GM19025 (cell line): Measurements from ENCODE around the gene JTB.
"Not testable (repeated sequence)": the region's sequence is repeated elsewhere in the genome, so short reads cannot be mapped to it uniquely, and the experiment has no call there.

Experiments used
- ATAC-seq: cut with Tn5 transposase; IDR thresholded peaks from one replicate; pipeline ENCODE4 v1.9.1; 2021; ENCODE audit warnings: mild to moderate bottlenecking, low read depth, moderate library complexity; ENCODE audit not compliant: unreplicated experiment

JTB gene

DNA sequence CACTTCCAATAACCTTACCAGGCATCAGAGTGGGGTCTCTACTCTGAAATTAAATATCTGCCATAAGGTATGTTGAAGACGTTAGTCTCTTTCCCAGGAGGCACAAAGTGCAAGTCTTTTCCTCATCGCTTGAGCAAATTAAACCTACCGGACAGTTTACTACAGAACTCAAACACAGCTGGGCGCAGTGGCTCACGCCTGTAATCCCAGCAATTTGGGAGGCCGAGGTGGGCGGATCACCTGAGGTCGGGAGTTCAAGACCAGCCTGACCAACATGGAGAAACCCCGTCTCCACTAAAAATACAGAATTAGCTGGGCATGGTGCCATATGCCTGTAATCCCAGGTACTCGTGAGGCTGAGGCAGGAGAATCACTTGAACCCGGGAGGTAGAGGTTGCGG lies 1.6 kb upstream of the JTB start:
- ATAC-seq, result not testable (repeated sequence)

DNA sequence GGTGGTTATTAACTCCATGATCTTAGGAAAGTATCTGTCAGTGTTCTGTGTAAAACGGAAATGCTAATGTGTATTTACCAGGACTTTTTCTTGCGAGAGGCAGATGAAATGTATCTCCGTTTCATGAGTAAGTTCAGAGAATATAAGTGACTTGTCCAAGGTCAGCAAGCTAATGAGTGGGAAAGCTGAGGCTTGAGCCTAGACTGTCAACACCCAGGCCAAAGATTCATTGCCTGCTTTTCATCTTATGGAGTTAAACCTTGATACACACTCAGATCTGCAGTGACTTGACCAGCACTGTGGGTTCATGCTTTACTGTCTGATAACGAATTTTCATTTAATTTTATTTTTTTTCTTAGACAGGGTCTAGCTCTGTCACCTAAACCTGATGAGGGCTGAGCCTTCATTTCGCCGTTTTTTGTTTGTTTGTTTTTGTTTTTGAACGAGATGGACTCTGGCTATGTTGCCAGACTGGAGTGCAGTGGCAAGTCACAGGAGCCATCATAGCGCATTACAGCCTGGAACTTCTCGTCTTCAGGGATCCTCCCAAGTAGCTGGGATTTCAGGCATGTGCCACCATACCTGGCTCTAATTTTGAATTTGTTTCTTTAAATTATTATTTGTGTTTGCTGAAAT lies 918 bp upstream of the JTB start:
- no peak for ATAC-seq

DNA sequence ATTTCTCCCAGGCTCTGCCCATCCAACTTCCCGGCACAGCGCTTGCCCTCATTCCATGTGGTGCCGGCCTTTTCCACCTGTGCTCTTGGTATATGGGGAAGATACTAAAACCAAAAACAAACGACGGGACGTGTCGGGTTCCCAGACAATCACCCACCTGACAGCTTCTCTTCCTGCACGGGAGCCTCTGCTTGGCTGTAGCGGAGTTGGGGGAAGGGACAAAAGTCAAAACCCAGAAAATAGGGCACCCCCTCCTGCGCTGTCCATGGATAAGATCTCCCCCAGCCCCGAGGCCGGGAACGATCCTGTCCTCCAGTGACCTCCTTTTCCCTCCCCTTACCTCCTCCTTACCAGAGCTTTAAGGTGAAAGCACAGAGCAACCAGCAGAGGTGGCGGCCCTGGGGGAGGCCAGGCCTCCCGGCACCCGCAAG lies 640 bp downstream of the JTB start:
- ATAC-seq, result no peak

GRCh38 chr1:153973525-153973924 lies 3.9 kb downstream of the JTB start:
- no peak for ATAC-seq

GRCh38 chr1:153973071-153973470 lies 4.4 kb downstream of the JTB start:
- no peak for ATAC-seq

- no peak for ATAC-seq
Measured at GRCh38 chr1:153970346-153970745, 7.1 kb downstream of the JTB start.

DNA sequence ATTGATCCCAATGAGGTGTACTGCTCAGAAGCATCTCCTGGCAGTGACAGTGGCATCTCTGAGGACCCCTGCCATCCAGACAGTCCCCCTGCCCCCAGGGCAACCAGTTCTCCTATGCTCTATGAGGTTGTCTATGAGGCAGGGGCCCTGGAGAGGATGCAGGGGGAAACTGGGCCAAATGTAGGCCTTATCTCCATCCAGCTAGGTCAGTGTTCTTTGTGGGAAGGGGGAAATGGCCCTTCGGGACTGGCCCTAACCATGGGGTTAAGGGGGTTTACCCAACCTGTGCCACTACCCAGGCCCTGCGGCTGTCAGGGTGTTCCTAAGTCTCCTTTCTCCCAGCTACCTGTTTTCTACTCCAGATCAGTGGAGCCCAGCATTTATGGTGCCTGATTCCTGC lies 8.5 kb downstream of the JTB start:
- no peak for ATAC-seq

- ATAC-seq, result no peak
Measured at GRCh38 chr1:153968408-153968807, 9.1 kb downstream of the JTB start.

DNA sequence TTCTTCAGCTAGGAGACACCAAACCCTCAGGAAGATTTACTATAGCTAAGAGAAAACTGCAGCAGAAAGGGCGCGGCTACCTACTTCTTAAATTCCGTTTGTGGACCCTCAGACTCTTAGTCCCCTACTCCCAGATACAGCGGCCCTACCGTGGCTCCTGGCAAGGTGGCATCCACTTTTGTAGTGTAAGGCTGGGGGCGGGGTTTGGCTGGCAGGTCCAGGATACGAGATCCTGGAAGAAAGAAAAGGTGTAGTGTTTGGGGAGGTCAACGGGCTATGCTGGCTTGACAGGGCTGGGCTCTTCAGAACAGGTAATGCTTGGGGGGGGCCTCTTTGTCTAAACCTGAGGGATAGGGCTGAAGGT lies 9.5 kb downstream of the JTB start:
- ATAC-seq, result no peak

DNA sequence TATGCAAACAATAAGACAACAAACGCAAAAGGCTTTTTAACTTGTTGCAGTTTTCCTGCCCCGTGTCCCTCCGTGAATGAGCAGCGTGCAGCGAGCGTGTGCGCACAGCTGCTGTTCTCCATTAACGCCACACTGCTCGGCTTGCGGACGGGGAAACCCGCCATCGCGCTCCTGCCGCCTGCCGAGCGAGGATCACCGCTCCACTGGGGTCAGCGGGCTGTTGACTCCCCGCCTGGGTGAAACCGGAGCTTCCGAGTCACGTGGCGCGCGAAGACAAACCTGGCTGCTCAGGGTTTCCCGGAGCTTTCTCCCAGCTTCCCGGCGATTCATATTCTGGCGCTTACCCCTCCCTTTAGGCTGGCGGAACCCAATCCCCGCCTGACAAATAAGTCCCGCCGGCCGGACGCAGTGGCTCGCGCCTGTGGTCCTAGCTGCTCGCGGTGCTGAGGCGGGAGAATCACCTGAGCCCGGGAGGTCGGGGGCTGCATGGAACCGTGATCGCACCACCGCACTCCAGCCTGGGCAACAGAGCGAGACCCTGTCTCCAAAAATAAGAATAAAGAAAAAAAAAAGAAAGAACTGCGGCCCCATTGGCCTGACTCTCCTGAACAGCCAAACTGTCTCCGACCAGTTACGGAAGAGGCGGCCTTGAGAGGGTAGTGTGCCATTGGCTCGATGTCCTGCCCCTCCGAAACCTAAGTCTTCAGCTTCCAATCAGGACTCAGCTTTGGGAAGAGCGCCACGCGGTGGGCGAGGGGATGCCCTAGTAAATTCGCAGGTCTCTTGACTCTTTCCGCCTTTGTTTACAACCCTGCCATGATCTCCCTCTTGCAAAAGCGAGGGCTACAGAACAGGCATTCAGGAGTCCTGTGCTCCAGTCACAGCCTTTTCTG lies 10.1 kb downstream of the JTB start, which contains the start of gene CREB3L4:
TSS of gene CREB3L4 (plus strand) at position 796 of the 893 bp plus-strand sequence. CDS start 624 bp downstream, outside the sequence.
- ATAC-seq, result peak; percentile 63

DNA sequence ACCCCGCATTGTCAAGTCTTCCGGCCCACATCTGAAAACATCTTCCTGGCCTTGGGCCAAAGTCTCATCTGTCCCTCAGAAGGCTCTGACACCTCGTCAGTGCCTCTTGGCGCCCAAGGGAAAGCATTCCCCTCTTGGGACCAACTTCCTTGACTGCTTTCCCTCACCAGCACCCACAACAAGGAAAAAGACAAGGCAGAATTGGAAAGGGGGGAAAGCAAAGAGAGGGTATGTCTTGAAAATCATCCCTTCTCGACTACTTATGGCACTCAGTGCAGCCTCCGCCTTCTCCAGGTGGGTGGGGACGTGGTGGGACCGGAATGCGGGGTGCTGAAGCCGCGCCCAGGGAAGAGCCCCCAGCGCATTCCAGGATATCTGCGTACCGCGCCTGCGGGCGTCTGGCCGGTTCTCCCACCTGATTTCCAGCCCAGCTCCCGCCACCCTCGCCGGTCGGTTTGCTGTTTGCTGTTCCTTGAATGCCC lies 13.6 kb downstream of the JTB start:
- peak; percentile 5 for ATAC-seq

GRCh38 chr1:153963030-153963849 lies 14.2 kb downstream of the JTB start, which contains the start of gene SLC39A1:
SLC39A1 (minus strand) TSS chr1:153963537; CDS start chr1:153962715, 822 bp downstream.
- ATAC-seq, result peak; percentile 49

DNA sequence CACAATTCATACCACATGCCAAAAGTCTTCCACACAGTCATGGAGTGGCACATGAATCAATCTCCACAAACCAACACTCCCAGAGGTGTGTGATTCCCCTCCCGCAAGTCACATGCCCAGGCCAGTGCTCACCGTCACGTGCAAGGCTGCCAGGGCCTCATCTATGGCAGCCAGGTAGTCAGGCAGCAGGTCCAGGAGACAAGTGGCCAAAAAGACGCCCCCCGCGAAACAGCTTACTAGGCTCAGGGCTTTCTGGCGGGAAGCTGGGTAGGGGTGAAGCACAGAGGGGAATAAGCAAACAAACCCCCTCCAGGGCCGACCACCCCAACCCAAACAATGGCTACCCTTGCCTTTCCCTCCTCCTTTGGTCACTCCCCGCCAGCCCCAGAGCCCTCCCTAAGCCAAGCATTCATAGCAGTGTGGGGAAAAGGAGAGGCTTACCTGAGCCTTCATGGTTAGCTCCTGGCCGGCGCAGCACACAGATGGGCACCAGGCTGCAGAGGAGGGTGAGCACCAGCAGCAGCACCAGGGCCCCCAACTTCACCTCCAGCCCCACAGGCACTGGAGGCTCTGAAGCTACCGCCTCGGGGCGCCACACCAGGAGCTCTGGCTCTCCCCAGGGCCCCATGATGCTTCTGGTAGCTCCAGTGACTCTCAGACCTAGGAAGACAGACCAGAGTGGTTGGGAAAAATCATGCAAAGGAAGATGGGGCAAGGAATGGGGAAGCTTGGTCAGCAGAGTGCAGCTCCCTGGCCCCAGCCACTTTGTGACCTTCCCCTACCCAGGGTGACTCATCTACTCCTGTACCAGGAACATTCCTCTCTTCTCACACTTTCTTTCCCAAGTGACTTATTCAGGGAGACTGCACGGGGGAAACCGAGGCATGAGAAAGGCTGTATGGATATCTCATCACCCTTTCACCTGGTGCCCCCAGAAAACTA lies 15.1 kb downstream of the JTB start:
- no peak for ATAC-seq

GRCh38 chr1:153961421-153961820 lies 16.1 kb downstream of the JTB start:
- ATAC-seq, result no peak

- no peak for ATAC-seq
Measured at GRCh38 chr1:153960206-153960605, 17.3 kb downstream of the JTB start.

DNA sequence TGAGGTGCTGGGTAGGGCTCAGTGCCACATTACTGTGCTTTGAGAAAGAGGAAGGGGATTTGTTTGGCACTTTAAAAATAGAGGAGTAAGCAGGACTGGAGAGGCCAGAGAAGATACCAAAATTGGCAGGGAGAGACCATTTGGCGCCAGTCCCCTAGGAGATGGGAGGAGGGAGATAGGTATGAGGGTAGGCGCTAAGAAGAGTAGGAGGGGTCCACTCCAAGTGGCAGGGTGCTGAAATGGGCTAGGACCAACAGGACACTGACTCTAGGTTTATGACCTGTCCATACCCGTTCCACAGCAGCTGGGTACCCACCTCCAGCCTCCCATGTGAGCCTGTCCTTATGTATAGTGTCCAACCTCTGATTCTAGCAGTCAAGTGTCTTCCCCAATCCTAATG lies 18.0 kb downstream of the JTB start:
- no peak for ATAC-seq

GRCh38 chr1:153958961-153959260 lies 18.6 kb downstream of the JTB start:
- no peak for ATAC-seq

- ATAC-seq, result peak; percentile 76
Measured at GRCh38 chr1:153958111-153958960, 19.1 kb downstream of the JTB start, which contains the start of gene CRTC2. CRTC2 (minus strand) TSS chr1:153958612; CDS start chr1:153958497, 115 bp downstream.

DNA sequence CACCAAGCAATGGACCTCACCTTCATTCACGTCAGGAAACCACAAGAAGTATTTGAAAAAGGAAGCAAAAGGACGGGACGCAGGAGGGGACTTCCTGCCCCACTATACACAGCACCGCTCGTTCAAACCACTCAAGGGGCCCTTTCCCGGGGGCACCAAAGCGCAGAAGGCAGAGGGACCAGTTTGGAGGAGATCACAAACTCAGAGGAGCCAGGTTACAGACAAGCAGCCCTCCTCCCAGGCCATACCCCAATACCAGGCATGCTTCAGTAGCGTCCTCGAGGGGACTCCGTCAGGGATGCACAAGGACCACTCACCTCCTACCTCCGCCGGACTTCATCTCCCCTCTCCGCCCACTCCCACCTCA lies 19.7 kb downstream of the JTB start:
- no peak for ATAC-seq
